Sigmoid colon (tissue), 3 donors: ENCODE data around the gene MPZL2.

Experiments
- CTCF ChIP-seq, 4 experiments: fragments of 450-650 bp in 3 of 4; fragments of 200-600 bp in 1 of 4; IDR thresholded peaks; one replicate each; pipeline ENCODE4 v1.5.1; 2016 to 2019; ENCODE audit warnings: antibody characterized with exemption in 4 of 4, mild to moderate bottlenecking in 3 of 4, moderate library complexity in 2 of 4
- POLR2A ChIP-seq, 2 donors: fragments of 450-650 bp; IDR thresholded peaks; one replicate each; pipeline ENCODE4 v1.6.1; 2016; ENCODE audit warnings: antibody characterized with exemption in 2 of 2, mild to moderate bottlenecking in 2 of 2, moderate library complexity in 2 of 2

GRCh38 chr11:118211006-118211405, 53.1 kb downstream of the MPZL2 start:
- TF ChIP-seq POLR2A (IDR thresholded peaks at IDR 0.05) (no peak), CTCF (IDR thresholded peaks at IDR 0.05) (no peak)
